ENCODE data around the gene HYPK.
A peak's percentile ranks its signal among the peaks of the same experiment; 100 is the strongest.
"Not testable (repeated sequence)": the region's sequence is repeated elsewhere in the genome, so short reads cannot be mapped to it uniquely, and the experiment has no call there.

HYPK gene

GRCh38 chr15:43821505-43821904 lies 21.1 kb downstream of the HYPK start:
- TF ChIP-seq ZNF274 (IDR thresholded peaks at IDR 0.05; ENCODE audit: low read depth, low read length) = no peak
- H3K4me3 ChIP-seq (ENCODE audit: low read length) = no peak overlapping the region

- no peak for TF ChIP-seq ZNF274 (IDR thresholded peaks at IDR 0.05; ENCODE audit: low read depth, low read length)
- peak within 1 kb of the TSS; percentile 90 for H3K4me3 ChIP-seq (ENCODE audit: low read length)
These were observed 24.2 kb downstream of the HYPK start, which contains the start of gene MFAP1 for GRCh38 chr15:43824302-43825246. Gene MFAP1, minus strand, starts transcription at chr15:43824690. Its CDS starts 121 bp downstream, at chr15:43824569.

- H3K4me3 ChIP-seq (ENCODE audit: low read length) = not testable (repeated sequence)
These were observed 24.9 kb downstream of the HYPK start for GRCh38 chr15:43825305-43825704.

- no peak overlapping the region; the same call in 1 of the 2 replicates for H3K4me3 ChIP-seq (ENCODE audit: low read length)
- no peak for TF ChIP-seq ZNF274 (IDR thresholded peaks at IDR 0.05; ENCODE audit: low read depth, low read length)
These were observed 25.7 kb downstream of the HYPK start for GRCh38 chr15:43826029-43826507.

- peak within 1 kb of the TSS; percentile 97 for H3K4me3 ChIP-seq (ENCODE audit: low read length)
- no peak for TF ChIP-seq ZNF274 (IDR thresholded peaks at IDR 0.05; ENCODE audit: low read depth, low read length)
These were observed 26.3 kb downstream of the HYPK start, which contains the start of gene WDR76 for GRCh38 chr15:43826508-43827341. Gene WDR76, plus strand, starts transcription at chr15:43827002. Its CDS starts 31 bp downstream, at chr15:43827033.

GRCh38 chr15:43828061-43828657 lies 27.8 kb downstream of the HYPK start:
- peak overlapping the region; percentile 97 for H3K4me3 ChIP-seq (ENCODE audit: low read length)
- no peak for TF ChIP-seq ZNF274 (IDR thresholded peaks at IDR 0.05; ENCODE audit: low read depth, low read length)

GRCh38 chr15:43829951-43830540 lies 29.6 kb downstream of the HYPK start:
- H3K4me3 ChIP-seq (ENCODE audit: low read length) = not testable (repeated sequence)

- not testable (repeated sequence) for H3K4me3 ChIP-seq (ENCODE audit: low read length)
These were observed 30.4 kb downstream of the HYPK start for GRCh38 chr15:43830691-43831275.

GRCh38 chr15:43831519-43832052 lies 31.2 kb downstream of the HYPK start:
- H3K4me3 ChIP-seq (ENCODE audit: low read length) = not testable (repeated sequence)

- not testable (repeated sequence) for H3K4me3 ChIP-seq (ENCODE audit: low read length)
These were observed 32.1 kb downstream of the HYPK start for GRCh38 chr15:43832485-43832884.

GRCh38 chr15:43845421-43845820 lies 45.0 kb downstream of the HYPK start:
- TF ChIP-seq ZNF274 (IDR thresholded peaks at IDR 0.05; ENCODE audit: low read depth, low read length) = no peak

GRCh38 chr15:43851251-43851650 lies 50.9 kb downstream of the HYPK start:
- no peak for TF ChIP-seq ZNF274 (IDR thresholded peaks at IDR 0.05; ENCODE audit: low read depth, low read length)

More at GRCh38 chr15:43845421-43845820, 45.0 kb downstream of the HYPK start:
- no peak overlapping the region for H3K4me3 ChIP-seq (ENCODE audit: low read length)

GRCh38 chr15:43852607-43853006 lies 52.2 kb downstream of the HYPK start:
- TF ChIP-seq ZNF274 (IDR thresholded peaks at IDR 0.05; ENCODE audit: low read depth, low read length) = no peak
- no peak overlapping the region for H3K4me3 ChIP-seq (ENCODE audit: low read length)

More at GRCh38 chr15:43851251-43851650, 50.9 kb downstream of the HYPK start:
- H3K4me3 ChIP-seq (ENCODE audit: low read length) = no peak overlapping the region
